B cell (primary cell): ENCODE measurements around the gene ZNF579. TPM values are rescaled to one million over a fixed set of nuclear protein-coding genes. Genes with fewer than 3 reads are reported as not detected.
"Not testable (repeated sequence)": the region's sequence is repeated elsewhere in the genome, so short reads cannot be mapped to it uniquely, and the experiment has no call there.

ENCODE experiments used
- ATAC-seq: fragments of 200-7000 bp; cut with Tn5 transposase; one replicate; pipeline ENCODE4 v1.10.0; 2021; ENCODE audit warnings: low read depth, mild to moderate bottlenecking, moderate number of reproducible peaks, moderate library complexity
- CTCF ChIA-PET: fragments of 350-600 bp; sonication (Branson Sonifier 250); formaldehyde crosslinking; loops from one replicate; lab custom pipeline; 2021; ENCODE audit warnings: antibody characterized with exemption, inconsistent platforms; lab: Charles Lee
- POLR2A ChIA-PET: fragments of 350-600 bp; sonication (Branson Sonifier 250); formaldehyde crosslinking; loops from one replicate; lab custom pipeline; 2021; ENCODE audit warnings: antibody characterized with exemption; lab: Charles Lee
- DNase-seq: peaks from one replicate; pipeline ENCODE4 v3.0.0; 2013
- H2AFZ ChIP-seq: 2 replicates; pipeline ENCODE4 v1.6.1; 2012; ENCODE audit warnings: mild to moderate bottlenecking, low read depth, low read length; ENCODE audit not compliant: insufficient read depth, poor library complexity, severe bottlenecking
- H3K27ac ChIP-seq, 2 donors: 1 replicate in 1 of 2; 2 replicates in 1 of 2; pipeline ENCODE4 v1.5.1; 2012 to 2013; ENCODE audit warnings: low read length in 2 of 2, mild to moderate bottlenecking in 2 of 2, moderate library complexity in 1 of 2
- H3K27me3 ChIP-seq, 4 experiments: fragments of 200-600 bp in 1 of 4; sonication (generic) in 1 of 4; replicated peaks in 1 of 4; 1 replicate in 2 of 4; 2 replicates in 2 of 4; pipeline versions ENCODE4 v1.6.1 to v1.7.0; 2013 to 2016; ENCODE audit warnings: low read length in 3 of 4, mild to moderate bottlenecking in 2 of 4, mixed read lengths in 1 of 4, moderate library complexity in 1 of 4; ENCODE audit not compliant: insufficient read depth in 4 of 4, control insufficient read depth in 3 of 4; ENCODE audit errors: control extremely low read depth in 1 of 4
- H3K36me3 ChIP-seq, 2 experiments: replicated peaks in 1 of 2; 1 replicate in 1 of 2; 2 replicates in 1 of 2; pipeline versions ENCODE4 v1.6.1 to v1.7.1; 2013; ENCODE audit warnings: low read length in 1 of 2; ENCODE audit not compliant: insufficient read depth in 2 of 2, control insufficient read depth in 1 of 2; ENCODE audit errors: control extremely low read depth in 1 of 2, extremely low read depth in 1 of 2
- H3K4me1 ChIP-seq, 2 donors: fragments of 200-600 bp in 1 of 2; sonication (generic) in 1 of 2; 1 replicate in 1 of 2; 2 replicates in 1 of 2; pipeline versions ENCODE4 v1.5.1 to v1.6.1; 2013 to 2017; ENCODE audit warnings: low read length in 2 of 2; ENCODE audit not compliant: control insufficient read depth in 2 of 2, insufficient read depth in 2 of 2
- H3K4me2 ChIP-seq: replicated peaks from 2 replicates; pipeline ENCODE3; 2012; ENCODE audit warnings: mild to moderate bottlenecking, low read depth, low read length; ENCODE audit not compliant: poor library complexity, severe bottlenecking
- H3K4me3 ChIP-seq, 5 experiments: fragments of 200-600 bp in 1 of 5; sonication (generic) in 1 of 5; 1 replicate in 3 of 5; 2 replicates in 2 of 5; pipeline versions ENCODE4 v1.5.1 to v1.7.0; 2011 to 2016; ENCODE audit warnings: low read length in 4 of 5, mild to moderate bottlenecking in 4 of 5, low read depth in 2 of 5, control low read depth in 1 of 5, moderate library complexity in 1 of 5; ENCODE audit not compliant: insufficient read depth in 1 of 5; ENCODE audit errors: control extremely low read depth in 1 of 5, extremely low read depth in 1 of 5
- H3K79me2 ChIP-seq: fragments of 200-600 bp; sonication (generic); one replicate; pipeline ENCODE4 v1.6.0; 2016; ENCODE audit warnings: low read length; ENCODE audit not compliant: control insufficient read depth, insufficient read depth
- H3K9ac ChIP-seq: fragments of 200-600 bp; sonication (generic); 2 replicates; pipeline ENCODE4 v1.6.1; 2017; ENCODE audit warnings: mild to moderate bottlenecking, low read length, moderate library complexity
- H3K9me3 ChIP-seq, 3 donors: one replicate each; pipeline versions ENCODE4 v1.6.1 to v1.7.1; 2013; ENCODE audit warnings: low read length in 2 of 3; ENCODE audit not compliant: control insufficient read depth in 2 of 3, insufficient read depth in 1 of 3; ENCODE audit errors: control extremely low read depth in 1 of 3
- H4K20me1 ChIP-seq: 2 replicates; pipeline ENCODE4 v1.6.0; 2012; ENCODE audit warnings: mild to moderate bottlenecking, low read length; ENCODE audit not compliant: insufficient read depth, control insufficient read depth, poor library complexity, severe bottlenecking
- H3K27ac Mint-ChIP-seq: one replicate; pipeline ENCODE4 v1.8.0; 2021; ENCODE audit warnings: mixed read lengths
- H3K27me3 Mint-ChIP-seq: one replicate; pipeline ENCODE4 v1.8.0; 2021; ENCODE audit warnings: mixed read lengths
- H3K4me1 Mint-ChIP-seq: one replicate; pipeline ENCODE4 v1.8.0; 2021; ENCODE audit warnings: mixed read lengths
- H3K4me3 Mint-ChIP-seq: one replicate; pipeline ENCODE4 v1.8.0; 2021; ENCODE audit warnings: mixed read lengths
- H3K9me3 Mint-ChIP-seq: one replicate; pipeline ENCODE4 v1.8.0; 2022; ENCODE audit warnings: mixed read lengths; ENCODE audit not compliant: insufficient read depth
- WGBS: methylation state at CpG from one replicate; pipeline ENCODE4 v1.1.5; 2013; ENCODE audit warnings: missing lambda C conversion rate; ENCODE audit not compliant: insufficient coverage; 5-methylcytosine and 5-hydroxymethylcytosine counted together
- intact Hi-C: fragments of 100-400 bp; cut with micrococcal nuclease; formaldehyde crosslinking; loops from one replicate; pipeline ENCODE4 v1.10.0; 2022
- polyA plus RNA-seq: library from polyadenylated mRNA; depleted of rRNA; stranded (reverse); fragments of >200 nt; gene quantifications from 2 replicates; pipeline ENCODE4 v1.2.3, GENCODE V29; 2012
- total RNA-seq, 2 donors: library from RNA; stranded (reverse); fragments of 120-200 nt in 1 of 2; gene quantifications; 1 replicate in 1 of 2; 2 replicates in 1 of 2; pipeline versions ENCODE4 v1.2.3 to v1.2.4, GENCODE V29; 2013 to 2022

ZNF579 gene
- total and polyA plus RNA-seq, 2 donors (not counting 1 experiment from before 2014, with no cell fraction given): 3.7 to 10.3 TPM

GRCh38 chr19:55573929-55574328 lies 6.7 kb downstream of the ZNF579 start:
- H3K27ac Mint-ChIP-seq, H3K79me2 ChIP-seq, ATAC-seq, H3K27me3 Mint-ChIP-seq, H3K4me2 ChIP-seq, H3K4me3 ChIP-seq, H3K9me3 Mint-ChIP-seq, POLR2A ChIA-PET, H3K4me1 Mint-ChIP-seq, DNase-seq, intact Hi-C loops, H3K27me3 ChIP-seq, H2AFZ ChIP-seq, H3K36me3 ChIP-seq, H3K4me3 Mint-ChIP-seq, CTCF ChIA-PET, H3K4me1 ChIP-seq, H3K27ac ChIP-seq, H4K20me1 ChIP-seq, H3K9ac ChIP-seq: not testable (repeated sequence)
- no CpG with 5 or more reads among the region's 6 CpGs for WGBS
- peaks cover 0 to 12% (median 0%) of the 10 kb centered on the region in 3 donors for H3K9me3 ChIP-seq

- H3K4me2 ChIP-seq, H3K4me1 Mint-ChIP-seq, H2AFZ ChIP-seq, H3K9me3 Mint-ChIP-seq, H3K27ac Mint-ChIP-seq, ATAC-seq, H3K79me2 ChIP-seq, H3K9me3 ChIP-seq, DNase-seq, H3K4me3 Mint-ChIP-seq, intact Hi-C loops, H4K20me1 ChIP-seq, H3K4me3 ChIP-seq, H3K27ac ChIP-seq, H3K9ac ChIP-seq, H3K4me1 ChIP-seq, POLR2A ChIA-PET, H3K36me3 ChIP-seq: not testable (repeated sequence)
- 95% methylated on average over 4 of the region's 5 CpGs for WGBS
- CTCF ChIA-PET: interaction anchor here (1.2 to 1.7 kb wide), 2 partner anchors 63 to 65 kb away, joined by 3 read pairs; no protein-coding TSS in a partner anchor
- H3K27me3 ChIP-seq: peaks cover 0 to 12% (median 0%) of the 10 kb centered on the region in 4 experiments
- H3K27me3 Mint-ChIP-seq: peaks cover 10% of the 10 kb centered on the region
These were observed 11.2 kb downstream of the ZNF579 start for GRCh38 chr19:55569477-55569876.
